ENCODE data around the gene ICE2. TPM values are rescaled to one million over a fixed set of nuclear protein-coding genes. Genes with fewer than 3 reads are reported as not detected.

ICE2 gene
- total RNA-seq, 3 donors from 2014 or later, result 28.5 to 40.7 (median 36.1) TPM

DNA sequence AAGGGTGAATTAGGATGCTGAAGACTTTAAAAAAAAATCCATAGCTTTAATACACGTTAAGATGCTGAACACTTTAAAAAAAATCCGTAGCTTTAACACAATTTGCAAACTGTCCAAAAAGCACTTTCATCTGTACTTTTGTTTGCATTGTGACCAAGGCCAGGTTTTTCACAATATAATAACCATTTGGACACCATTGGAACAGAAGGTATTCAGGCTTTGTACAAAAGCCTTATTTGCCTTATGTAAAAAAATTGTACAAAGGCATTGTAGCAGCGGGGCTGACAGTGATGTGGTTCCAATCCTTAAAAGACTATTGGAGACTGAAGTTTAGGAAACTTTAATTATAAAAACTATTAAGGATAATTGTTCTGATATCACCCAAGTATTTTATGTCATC is 15.2 kb upstream of the ICE2 start:
- no peak for DNase-seq (ENCODE audit: low spot score in 2 of 2)
- intact Hi-C loops (cut with DNase I; ENCODE audit: low total_unique reads), result no loop called here
- Histone ChIP-seq H3K9me3 (no peaks in the 10 kb centered on the region), H3K4me1 (no peaks in the 10 kb centered on the region), H3K36me3 (no peaks in the 10 kb centered on the region), H3K27ac (no peak overlapping the region), H3K27me3 (no peaks in the 10 kb centered on the region), H3K4me3 (no peak overlapping the region)
- TF ChIP-seq POLR2AphosphoS5 (IDR thresholded peaks at IDR 0.05) (no peak), POLR2A (IDR thresholded peaks at IDR 0.05) (no peak)
- TF ChIP-seq, protein P1, sequence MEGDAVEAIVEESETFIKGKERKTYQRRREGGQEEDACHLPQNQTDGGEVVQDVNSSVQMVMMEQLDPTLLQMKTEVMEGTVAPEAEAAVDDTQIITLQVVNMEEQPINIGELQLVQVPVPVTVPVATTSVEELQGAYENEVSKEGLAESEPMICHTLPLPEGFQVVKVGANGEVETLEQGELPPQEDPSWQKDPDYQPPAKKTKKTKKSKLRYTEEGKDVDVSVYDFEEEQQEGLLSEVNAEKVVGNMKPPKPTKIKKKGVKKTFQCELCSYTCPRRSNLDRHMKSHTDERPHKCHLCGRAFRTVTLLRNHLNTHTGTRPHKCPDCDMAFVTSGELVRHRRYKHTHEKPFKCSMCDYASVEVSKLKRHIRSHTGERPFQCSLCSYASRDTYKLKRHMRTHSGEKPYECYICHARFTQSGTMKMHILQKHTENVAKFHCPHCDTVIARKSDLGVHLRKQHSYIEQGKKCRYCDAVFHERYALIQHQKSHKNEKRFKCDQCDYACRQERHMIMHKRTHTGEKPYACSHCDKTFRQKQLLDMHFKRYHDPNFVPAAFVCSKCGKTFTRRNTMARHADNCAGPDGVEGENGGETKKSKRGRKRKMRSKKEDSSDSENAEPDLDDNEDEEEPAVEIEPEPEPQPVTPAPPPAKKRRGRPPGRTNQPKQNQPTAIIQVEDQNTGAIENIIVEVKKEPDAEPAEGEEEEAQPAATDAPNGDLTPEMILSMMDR (IDR thresholded peaks at IDR 0.05), result no peak

GRCh38 chr15:60493166-60493565 is 14.2 kb upstream of the ICE2 start:
- no peak for DNase-seq (ENCODE audit: low spot score in 2 of 2)
- H3K4me1 ChIP-seq, result no peaks in the 10 kb centered on the region

DNA sequence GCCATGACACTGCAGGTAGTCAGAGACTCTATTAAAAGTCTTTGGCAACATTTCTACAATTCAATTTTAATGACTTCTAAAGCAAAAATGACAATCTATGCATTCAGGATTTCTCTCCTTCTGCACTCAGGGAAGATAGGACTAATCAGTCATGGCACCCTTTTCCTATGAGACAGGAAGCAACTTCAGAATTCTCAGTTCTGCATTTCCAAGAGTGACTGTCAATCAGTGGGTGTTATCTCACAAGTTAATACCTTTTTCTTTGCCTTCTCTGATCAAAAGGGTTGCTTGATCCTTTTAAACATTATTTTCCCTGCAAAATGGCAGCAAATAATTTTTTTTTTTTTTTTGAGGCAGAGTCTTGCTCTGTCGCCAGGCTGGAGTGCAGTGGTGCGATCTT is 7.8 kb upstream of the ICE2 start:
- Histone ChIP-seq H3K4me1 (no peaks in the 10 kb centered on the region), H3K4me3 (no peak overlapping the region), H3K9me3 (no peaks in the 10 kb centered on the region), H3K36me3 (no peaks in the 10 kb centered on the region), H3K27me3 (no peaks in the 10 kb centered on the region), H3K27ac (no peak overlapping the region)
- no peak for DNase-seq (ENCODE audit: low spot score in 2 of 2)
- TF ChIP-seq POLR2A (IDR thresholded peaks at IDR 0.05) (no peak), POLR2AphosphoS5 (IDR thresholded peaks at IDR 0.05) (no peak)
- TF ChIP-seq, protein P1 (IDR thresholded peaks at IDR 0.05), result no peak
- intact Hi-C loops (cut with DNase I; ENCODE audit: low total_unique reads), result loop anchor here (10.0 kb wide), 1 partner anchor 1232 kb away; no protein-coding TSS in a partner anchor

More at GRCh38 chr15:60493166-60493565, 14.2 kb upstream of the ICE2 start:
- H3K9me3 ChIP-seq, result no peaks in the 10 kb centered on the region
- no peaks in the 10 kb centered on the region for H3K36me3 ChIP-seq
- no peaks in the 10 kb centered on the region for H3K27me3 ChIP-seq
- no peak overlapping the region for H3K27ac ChIP-seq
- TF ChIP-seq POLR2AphosphoS5 (IDR thresholded peaks at IDR 0.05), result no peak
- TF ChIP-seq, protein P1 (IDR thresholded peaks at IDR 0.05), result no peak
- TF ChIP-seq POLR2A (IDR thresholded peaks at IDR 0.05), result no peak
- H3K4me3 ChIP-seq, result no peak overlapping the region
- intact Hi-C loops (cut with DNase I; ENCODE audit: low total_unique reads), result no loop called here

- intact Hi-C loops (cut with DNase I; ENCODE audit: low total_unique reads), result loop anchor here (10.0 kb wide), 1 partner anchor 1231 kb away; no protein-coding TSS in a partner anchor
- no peaks in the 10 kb centered on the region for H3K27me3 ChIP-seq
- no peaks in the 10 kb centered on the region for H3K36me3 ChIP-seq
- H3K9me3 ChIP-seq, result no peaks in the 10 kb centered on the region
- H3K27ac ChIP-seq, result no peak overlapping the region
- DNase-seq (ENCODE audit: low spot score in 2 of 2), result no peak
- no peak for TF ChIP-seq POLR2AphosphoS5 (IDR thresholded peaks at IDR 0.05)
- no peak for TF ChIP-seq POLR2A (IDR thresholded peaks at IDR 0.05)
- TF ChIP-seq, protein P1 (IDR thresholded peaks at IDR 0.05), result no peak
- no peak overlapping the region for H3K4me3 ChIP-seq
- no peaks in the 10 kb centered on the region for H3K4me1 ChIP-seq
These were observed 6.6 kb upstream of the ICE2 start for GRCh38 chr15:60485365-60486055.

- no peak overlapping the region for H3K27ac ChIP-seq
- H3K27me3 ChIP-seq, result no peaks in the 10 kb centered on the region
- no peaks in the 10 kb centered on the region for H3K36me3 ChIP-seq
- intact Hi-C loops (cut with DNase I; ENCODE audit: low total_unique reads), result loop anchor here (10.0 kb wide), 1 partner anchor 1228 kb away; no protein-coding TSS in a partner anchor
- DNase-seq (ENCODE audit: low spot score in 2 of 2), result no peak
- H3K4me1 ChIP-seq, result peaks cover 0 to 6% of the 10 kb centered on the region in 2 donors
- no peaks in the 10 kb centered on the region for H3K9me3 ChIP-seq
- H3K4me3 ChIP-seq, result no peak overlapping the region
- TF ChIP-seq, protein P1 (IDR thresholded peaks at IDR 0.05), result no peak
- TF ChIP-seq POLR2AphosphoS5 (IDR thresholded peaks at IDR 0.05), result no peak
- TF ChIP-seq POLR2A (IDR thresholded peaks at IDR 0.05), result no peak
These were observed 4.1 kb upstream of the ICE2 start for GRCh38 chr15:60483042-60483441.

Data from breast epithelium (tissue), 4 donors.